ENCODE results near the gene CDH13. TPM values are rescaled to one million over a fixed set of nuclear protein-coding genes. Genes with fewer than 3 reads are reported as not detected.

Gene CDH13
- total and polyA plus RNA-seq, 7 donors: 6.1 to 30.7 (median 22.8) TPM

DNA sequence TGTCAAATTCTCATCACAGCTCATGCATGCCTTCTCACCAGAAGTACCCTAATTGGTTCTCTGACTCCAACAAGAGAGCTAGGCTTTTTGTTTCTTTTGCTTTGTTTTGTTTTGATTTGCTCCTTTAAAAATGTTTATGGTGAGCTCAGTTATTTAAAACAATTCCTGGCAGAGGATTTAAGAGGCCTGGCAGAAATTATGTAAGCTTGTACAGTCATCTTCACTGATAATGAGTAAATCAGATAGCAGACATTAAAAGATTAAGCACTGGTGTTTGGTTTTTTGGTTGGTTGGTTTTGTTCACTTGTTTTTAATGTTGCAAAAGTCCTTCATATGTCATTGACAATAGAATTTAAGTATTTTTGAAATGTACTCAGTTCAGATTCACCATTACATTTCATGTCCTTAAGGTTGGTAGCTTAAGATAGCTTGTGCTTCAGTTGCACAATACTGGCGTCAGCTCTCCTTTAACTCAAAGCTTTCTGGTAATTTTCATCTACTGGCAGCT lies 378.9 kb downstream of the CDH13 start:
- TF ChIP-seq, protein P1, sequence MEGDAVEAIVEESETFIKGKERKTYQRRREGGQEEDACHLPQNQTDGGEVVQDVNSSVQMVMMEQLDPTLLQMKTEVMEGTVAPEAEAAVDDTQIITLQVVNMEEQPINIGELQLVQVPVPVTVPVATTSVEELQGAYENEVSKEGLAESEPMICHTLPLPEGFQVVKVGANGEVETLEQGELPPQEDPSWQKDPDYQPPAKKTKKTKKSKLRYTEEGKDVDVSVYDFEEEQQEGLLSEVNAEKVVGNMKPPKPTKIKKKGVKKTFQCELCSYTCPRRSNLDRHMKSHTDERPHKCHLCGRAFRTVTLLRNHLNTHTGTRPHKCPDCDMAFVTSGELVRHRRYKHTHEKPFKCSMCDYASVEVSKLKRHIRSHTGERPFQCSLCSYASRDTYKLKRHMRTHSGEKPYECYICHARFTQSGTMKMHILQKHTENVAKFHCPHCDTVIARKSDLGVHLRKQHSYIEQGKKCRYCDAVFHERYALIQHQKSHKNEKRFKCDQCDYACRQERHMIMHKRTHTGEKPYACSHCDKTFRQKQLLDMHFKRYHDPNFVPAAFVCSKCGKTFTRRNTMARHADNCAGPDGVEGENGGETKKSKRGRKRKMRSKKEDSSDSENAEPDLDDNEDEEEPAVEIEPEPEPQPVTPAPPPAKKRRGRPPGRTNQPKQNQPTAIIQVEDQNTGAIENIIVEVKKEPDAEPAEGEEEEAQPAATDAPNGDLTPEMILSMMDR (IDR thresholded peaks at IDR 0.05): no peak

DNA sequence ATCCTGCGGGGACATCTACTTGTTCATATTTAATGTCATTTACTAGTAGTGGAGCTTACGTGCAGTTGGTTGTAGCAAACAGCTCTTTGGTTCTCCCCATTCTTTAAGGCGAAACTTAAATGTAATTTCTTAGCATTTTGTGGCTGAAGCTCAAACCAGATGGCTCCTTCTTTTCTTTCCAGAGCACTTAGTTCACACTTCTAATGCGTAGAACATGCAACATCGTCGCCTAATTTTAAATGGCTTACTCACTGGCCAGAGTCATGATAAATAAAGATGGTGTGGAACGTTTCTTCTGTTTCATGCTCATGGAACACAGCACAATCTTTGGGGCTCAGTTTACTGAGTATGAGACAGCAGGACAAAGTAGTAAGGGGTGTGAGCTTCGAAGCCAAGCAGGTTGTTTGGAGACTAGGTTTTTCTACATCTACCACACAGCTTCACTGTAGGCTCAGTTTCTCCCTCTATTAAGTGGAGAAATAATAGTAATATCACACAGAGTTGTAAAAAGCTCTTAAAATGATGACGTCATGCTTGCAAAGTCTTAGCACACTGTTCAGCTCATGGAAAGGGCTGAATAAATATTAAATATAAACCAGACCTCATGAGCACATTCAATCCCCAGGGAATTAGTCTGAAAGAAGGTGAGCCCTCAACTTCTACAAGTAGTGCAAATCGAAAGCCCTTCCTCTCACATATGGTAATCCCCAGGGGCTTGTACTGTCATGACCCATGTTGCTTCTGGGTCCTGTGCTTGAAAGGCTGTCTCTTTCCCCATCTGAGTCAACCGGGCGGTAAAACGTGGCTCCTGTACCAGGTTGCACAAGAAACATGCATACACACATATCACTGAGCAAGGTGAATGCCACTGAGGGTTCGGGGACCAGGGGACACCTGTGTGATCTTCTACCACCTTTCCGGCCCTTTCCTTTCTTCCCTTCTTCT lies 384.3 kb downstream of the CDH13 start:
- DNase-seq (no peak), ATAC-seq (no peak)
- TF ChIP-seq, protein P1 (IDR thresholded peaks at IDR 0.05): no peak
- intact Hi-C loops (cut with DNase I): loop anchor here in 1 of 2 donors (10.0 kb wide), 1 partner anchor 74 kb away; no protein-coding TSS in a partner anchor
- no peaks in the 10 kb centered on the region for H3K4me1 ChIP-seq
- no peaks in the 10 kb centered on the region for H3K27me3 ChIP-seq (ENCODE audit: insufficient read depth in 3 of 3, low read length in 2 of 3)
- H3K4me3 ChIP-seq: no peak overlapping the region
- no peaks in the 10 kb centered on the region for H3K9me3 ChIP-seq
- H3K36me3 ChIP-seq (ENCODE audit: insufficient read depth in 1 of 2, low read depth in 1 of 2): no peaks in the 10 kb centered on the region
- no peak overlapping the region for H3K27ac ChIP-seq
- WGBS, 3 donors: 88 to 91% (median 89%) methylated on average over 15 of the region's 15 CpGs

More for the DNA sequence above, 378.9 kb downstream of the CDH13 start:
- no peak for DNase-seq
- Histone ChIP-seq H3K4me3 (no peak overlapping the region), H3K27ac (no peak overlapping the region), H3K27me3 (ENCODE audit: insufficient read depth in 3 of 3, low read length in 2 of 3) (no peaks in the 10 kb centered on the region), H3K36me3 (ENCODE audit: insufficient read depth in 1 of 2, low read depth in 1 of 2) (no peaks in the 10 kb centered on the region), H3K4me1 (no peaks in the 10 kb centered on the region), H3K9me3 (no peaks in the 10 kb centered on the region)
- ATAC-seq: no peak
- intact Hi-C loops (cut with DNase I): no loop called here
- 68 to 97% (median 79%) methylated on average over 1 of the region's 1 CpG for WGBS, 3 donors

DNA sequence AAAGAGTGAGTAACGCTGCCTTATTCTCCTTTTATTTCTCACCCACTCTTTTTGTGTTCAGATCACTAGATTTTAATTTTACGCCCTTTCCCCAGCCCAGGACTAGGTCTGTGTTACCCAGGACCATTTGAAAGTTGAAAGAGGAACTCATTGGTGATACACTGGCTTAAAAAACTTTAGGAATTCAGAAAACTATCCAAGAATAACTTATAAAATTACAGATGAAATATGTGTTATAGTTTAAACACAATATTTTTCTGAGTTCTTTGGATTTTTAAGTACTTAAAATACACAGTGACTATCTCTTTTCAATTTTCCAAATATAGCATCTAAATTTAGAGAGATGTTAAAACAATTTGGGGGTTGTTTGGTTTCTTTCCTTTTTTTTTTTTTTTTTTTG lies 385.2 kb downstream of the CDH13 start:
- Histone ChIP-seq H3K36me3 (ENCODE audit: insufficient read depth in 1 of 2, low read depth in 1 of 2) (no peaks in the 10 kb centered on the region), H3K9me3 (no peaks in the 10 kb centered on the region), H3K27me3 (ENCODE audit: insufficient read depth in 3 of 3, low read length in 2 of 3) (no peaks in the 10 kb centered on the region), H3K4me1 (no peaks in the 10 kb centered on the region), H3K27ac (no peak overlapping the region), H3K4me3 (no peak overlapping the region)
- TF ChIP-seq, protein P1 (IDR thresholded peaks at IDR 0.05): no peak
- intact Hi-C loops (cut with DNase I): loop anchor here in 1 of 2 donors (10.0 kb wide), 1 partner anchor 73 kb away; no protein-coding TSS in a partner anchor
- no peak for DNase-seq
- no peak for ATAC-seq
- WGBS, 3 donors: 86 to 94% (median 94%) methylated on average over 2 of the region's 2 CpGs

DNA sequence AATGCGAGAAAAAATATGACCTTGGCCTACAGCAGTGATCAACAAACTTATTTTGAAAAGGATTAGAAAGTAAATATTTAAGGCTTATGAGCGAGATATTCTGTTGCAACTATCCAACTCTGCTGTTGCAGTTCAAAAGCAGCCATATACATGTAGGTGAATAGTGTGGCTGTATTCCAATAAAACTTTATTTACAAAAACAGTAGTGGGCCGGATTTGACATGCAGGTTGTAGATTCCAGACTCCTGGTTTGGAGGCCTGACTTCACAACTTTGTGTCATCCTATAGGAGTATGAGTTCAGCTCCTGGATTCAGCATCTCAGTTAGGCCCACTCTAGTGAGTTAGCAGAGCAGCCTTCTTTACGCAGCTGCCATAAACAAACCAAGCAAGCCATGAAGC lies 386.3 kb downstream of the CDH13 start:
- H3K36me3 ChIP-seq (ENCODE audit: insufficient read depth in 1 of 2, low read depth in 1 of 2): no peaks in the 10 kb centered on the region
- no peaks in the 10 kb centered on the region for H3K27me3 ChIP-seq (ENCODE audit: insufficient read depth in 3 of 3, low read length in 2 of 3)
- TF ChIP-seq, protein P1 (IDR thresholded peaks at IDR 0.05): no peak
- ATAC-seq (no peak), DNase-seq (no peak)
- H3K9me3 ChIP-seq: no peaks in the 10 kb centered on the region
- no peaks in the 10 kb centered on the region for H3K4me1 ChIP-seq
- 95 to 97% (median 96%) methylated on average over 4 of the region's 4 CpGs for WGBS, 3 donors
- intact Hi-C loops (cut with DNase I): loop anchor here in 1 of 2 donors (10.0 kb wide), 1 partner anchor 72 kb away; no protein-coding TSS in a partner anchor
- no peak overlapping the region for H3K4me3 ChIP-seq
- H3K27ac ChIP-seq: no peak overlapping the region

Data from psoas muscle (tissue), 8 donors.